Measurements from ENCODE around the gene PLD3.
A peak's percentile ranks its signal among the peaks of the same experiment; 100 is the strongest.

DNA sequence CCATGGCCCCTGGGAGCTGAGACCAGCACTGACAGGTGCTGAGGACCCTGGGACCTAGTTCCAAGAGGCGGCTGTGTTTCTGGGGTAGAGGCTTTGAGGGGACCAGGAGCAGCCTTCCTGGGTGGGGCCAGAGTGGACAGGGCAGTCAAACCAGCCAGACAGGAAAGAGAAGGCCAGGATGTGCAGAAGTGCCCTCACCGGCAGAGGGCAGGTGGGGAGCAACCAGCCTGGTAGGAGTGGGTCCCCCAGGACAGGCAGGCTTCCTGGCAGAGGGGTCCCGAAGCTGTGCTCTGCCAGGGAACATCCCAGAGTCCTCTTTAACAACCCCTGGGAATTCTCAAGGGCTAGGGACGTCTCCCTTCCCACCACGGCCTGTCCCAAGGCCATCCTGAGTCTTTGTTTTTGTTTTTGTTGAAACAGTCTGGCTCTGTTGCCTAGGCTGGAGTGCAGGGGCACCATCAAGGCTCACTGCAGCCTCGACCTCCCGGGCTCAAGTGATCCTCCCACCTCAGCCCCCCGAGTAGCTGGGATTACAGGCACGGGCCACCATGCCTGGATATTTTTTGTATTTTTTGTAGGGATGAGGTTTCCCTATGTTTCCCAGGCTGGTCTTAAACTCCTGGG, 44.5 kb downstream of the PLD3 start:
- TF ChIP-seq CTCF (conservative IDR thresholded peaks at IDR 0.05; ENCODE audit: low read length), result peak; percentile 40
- no peak for TF ChIP-seq EZH2phosphoT487 (IDR thresholded peaks at IDR 0.05; ENCODE audit: borderline replicate concordance)

Measured in Loucy (cell line).